Amniotic stem cell (primary cell): ENCODE data around the gene TAT.

Experiments
- DNase-seq: peaks from one replicate; lab custom pipeline; 2025; lab: John Stamatoyannopoulos, UW

Gene TAT

DNA sequence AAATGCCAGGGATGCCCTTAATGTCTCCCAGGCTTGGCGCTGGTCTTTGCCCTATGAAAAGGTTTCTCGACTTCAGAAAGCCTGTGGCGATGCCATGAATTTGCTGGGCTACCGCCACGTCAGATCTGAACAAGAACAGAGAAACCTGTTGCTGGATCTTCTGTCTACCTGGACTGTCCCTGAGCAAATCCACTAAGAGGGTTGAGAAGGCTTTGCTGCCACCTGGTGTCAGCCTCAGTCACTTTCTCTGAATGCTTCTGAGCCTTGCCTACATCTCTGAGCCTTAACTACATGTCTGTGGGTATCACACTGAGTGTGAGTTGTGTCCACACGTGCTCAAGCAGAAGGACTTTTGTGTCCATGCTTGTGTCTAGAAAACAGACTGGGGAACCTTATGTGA is 39.2 kb downstream of the TAT start:
- no peak for DNase-seq

- no peak for DNase-seq
These were observed 40.0 kb downstream of the TAT start for GRCh38 chr16:71536752-71537499.

GRCh38 chr16:71532366-71532765 is 44.5 kb downstream of the TAT start:
- DNase-seq, result no peak

DNA sequence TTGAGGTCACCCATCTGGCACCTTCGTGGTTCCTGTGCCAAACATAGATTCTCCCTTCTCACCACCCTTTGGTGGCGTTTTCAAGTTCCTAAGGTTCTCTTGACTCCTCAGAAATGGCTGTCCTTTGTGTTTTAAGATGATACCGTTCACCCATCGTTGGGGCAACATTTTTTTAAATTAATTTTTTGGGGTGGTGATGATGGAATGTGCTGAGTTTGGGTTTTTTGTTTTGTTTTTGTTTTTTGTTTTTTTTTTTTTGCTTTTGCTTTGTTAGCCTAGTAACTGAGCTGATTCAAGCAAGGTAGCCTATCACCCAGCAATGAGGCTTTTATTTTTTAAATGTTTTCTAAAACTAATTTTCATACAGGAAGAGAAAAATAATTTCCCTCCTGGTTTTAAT is 48.0 kb downstream of the TAT start:
- DNase-seq, result no peak

- DNase-seq, result no peak
These were observed 48.6 kb downstream of the TAT start for GRCh38 chr16:71528257-71528656.

GRCh38 chr16:71526111-71526631 is 50.7 kb downstream of the TAT start, which contains the start of gene CHST4:
Gene CHST4, plus strand, starts transcription at chr16:71526426. Its CDS starts 10,252 bp downstream, at chr16:71536678.
- peak; percentile 28 for DNase-seq

DNA sequence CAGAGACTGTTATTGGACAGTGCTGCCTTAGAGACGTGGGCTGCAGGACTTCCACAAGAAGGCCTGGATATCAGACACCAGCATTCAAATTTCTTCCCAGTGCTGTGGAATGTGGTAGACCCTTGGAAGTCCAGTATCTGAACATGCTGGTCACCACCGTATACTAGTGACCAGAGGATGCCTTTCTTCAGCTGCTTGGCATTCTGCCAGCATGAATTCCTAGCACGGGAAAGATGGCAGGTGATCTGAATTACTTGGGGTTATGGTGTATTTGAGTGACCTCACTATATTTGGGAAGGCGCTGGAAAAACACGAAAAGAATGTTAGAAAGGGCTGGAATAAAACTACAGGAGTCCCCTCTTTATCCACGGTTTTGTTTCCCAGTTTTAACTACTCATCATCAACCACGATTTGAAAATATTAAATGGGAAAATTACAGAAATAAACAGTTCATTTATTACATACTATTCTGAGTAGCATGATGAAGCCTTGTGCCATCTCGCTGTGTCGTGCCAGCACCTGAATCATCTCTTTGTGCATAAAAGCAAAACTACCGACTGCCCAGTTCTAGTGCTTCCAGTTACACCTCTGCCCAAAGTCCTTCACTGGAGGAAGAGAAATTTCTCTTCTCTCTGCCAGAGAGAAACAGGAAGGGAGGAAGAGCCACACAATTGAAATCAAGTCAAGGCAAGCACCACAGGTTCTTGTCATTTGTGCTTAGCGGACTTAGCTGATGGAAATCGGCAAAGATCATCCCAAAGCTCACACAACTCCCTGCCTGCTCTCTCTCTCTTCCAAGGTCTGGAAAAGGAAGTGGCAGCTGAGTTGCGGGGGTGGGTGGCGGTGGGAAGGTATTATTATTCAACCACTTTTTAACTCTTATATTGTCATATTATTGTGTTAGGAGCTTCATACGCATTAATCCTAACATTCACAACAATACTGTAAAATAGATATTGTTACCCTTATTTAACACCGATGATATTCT is 52.0 kb downstream of the TAT start:
- no peak for DNase-seq

DNA sequence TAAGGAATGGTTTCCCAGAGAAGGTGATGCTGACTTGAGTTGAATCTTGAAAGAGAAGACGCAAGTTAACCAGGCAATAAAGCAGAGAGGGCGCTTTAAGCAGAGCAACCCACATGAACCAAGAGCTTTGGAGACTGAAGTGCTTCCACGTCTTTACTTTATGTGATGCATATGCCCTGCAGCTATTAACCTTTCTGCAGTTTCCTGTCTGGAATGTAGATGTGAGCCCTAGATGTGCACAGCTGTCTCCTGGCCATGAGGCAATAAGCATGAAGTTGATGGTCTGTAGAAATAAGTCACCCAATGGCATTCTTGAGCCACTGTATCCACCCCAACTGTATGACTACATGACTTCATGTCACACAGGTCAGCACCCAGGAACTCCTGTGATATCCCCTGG is 56.3 kb downstream of the TAT start:
- no peak for DNase-seq
